ENCODE results near the gene CRYL1. TPM values are rescaled to one million over a fixed set of nuclear protein-coding genes. Genes with fewer than 3 reads are reported as not detected.

The CRYL1 gene
- total and polyA plus RNA-seq, 2 of the 13 experiments (the other 11 are each of a cell fraction or from before 2014, with no cell fraction given): 57.2 to 115 TPM

DNA sequence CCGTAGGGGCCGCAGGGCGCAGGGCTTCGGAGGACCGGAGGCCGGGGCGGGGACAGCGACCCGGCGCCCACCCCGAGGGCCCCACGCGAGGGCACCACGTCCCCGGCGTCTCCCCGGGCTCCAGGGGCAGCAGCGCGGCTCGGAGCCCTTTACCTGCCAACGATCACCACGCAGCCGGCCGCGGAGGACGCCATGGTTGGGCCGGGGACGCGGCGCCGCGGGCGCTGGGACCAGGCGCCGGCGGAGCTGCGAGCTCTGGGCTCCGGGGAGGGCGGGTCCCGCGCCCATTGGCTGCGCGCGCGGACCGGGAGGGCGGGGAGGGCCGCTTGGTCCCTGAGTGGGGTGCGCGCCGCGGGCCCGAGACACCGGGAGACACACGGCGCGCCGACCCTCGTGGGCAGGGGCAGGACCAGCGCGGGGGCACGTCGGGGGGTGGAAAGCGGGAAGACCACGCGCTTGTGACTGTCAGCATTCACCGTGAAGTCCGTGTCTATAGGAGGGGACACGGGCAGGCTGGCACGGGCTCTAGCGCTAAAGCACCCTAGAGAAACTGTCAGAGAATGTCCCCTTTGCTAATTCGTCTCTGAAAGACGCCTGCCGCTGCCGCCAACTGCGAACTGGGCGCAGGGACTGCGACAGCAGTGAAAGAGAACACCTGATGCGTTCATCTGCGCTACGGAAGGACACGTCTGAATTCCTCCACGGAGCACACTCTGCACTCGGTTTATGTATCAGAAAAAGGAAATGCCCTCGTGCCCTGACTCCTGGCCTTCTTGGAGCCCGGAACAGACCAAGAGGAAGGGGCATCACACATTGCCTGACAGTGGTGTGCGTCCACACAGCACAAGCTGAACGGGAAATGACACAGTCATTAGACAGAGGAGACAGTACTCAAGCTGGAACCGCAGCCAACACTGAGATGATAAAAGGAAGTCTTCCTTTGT is at the start of gene CRYL1 (continued):
- no peak for TF ChIP-seq CAMTA2 (CRISPR knock-in tag; IDR thresholded peaks at IDR 0.05; ENCODE audit: borderline replicate concordance)
- TF ChIP-seq ZC3H13 (CRISPR knock-in tag; IDR thresholded peaks at IDR 0.05): peak; percentile 58; the same call in 1 of the 2 replicates
- peak; percentile 51; the same call in 1 of the 2 replicates for TF ChIP-seq FOXJ3 (CRISPR knock-in tag; IDR thresholded peaks at IDR 0.05; ENCODE audit: borderline replicate concordance)
- no peak for TF ChIP-seq CBX5 (CRISPR knock-in tag; IDR thresholded peaks at IDR 0.05; ENCODE audit: borderline replicate concordance)
- TF ChIP-seq U2AF2 (IDR thresholded peaks at IDR 0.05; ENCODE audit: low read depth, low read length): no peak
- TF ChIP-seq GZF1 (CRISPR knock-in tag; IDR thresholded peaks at IDR 0.05): no peak
- TF ChIP-seq, protein P1, sequence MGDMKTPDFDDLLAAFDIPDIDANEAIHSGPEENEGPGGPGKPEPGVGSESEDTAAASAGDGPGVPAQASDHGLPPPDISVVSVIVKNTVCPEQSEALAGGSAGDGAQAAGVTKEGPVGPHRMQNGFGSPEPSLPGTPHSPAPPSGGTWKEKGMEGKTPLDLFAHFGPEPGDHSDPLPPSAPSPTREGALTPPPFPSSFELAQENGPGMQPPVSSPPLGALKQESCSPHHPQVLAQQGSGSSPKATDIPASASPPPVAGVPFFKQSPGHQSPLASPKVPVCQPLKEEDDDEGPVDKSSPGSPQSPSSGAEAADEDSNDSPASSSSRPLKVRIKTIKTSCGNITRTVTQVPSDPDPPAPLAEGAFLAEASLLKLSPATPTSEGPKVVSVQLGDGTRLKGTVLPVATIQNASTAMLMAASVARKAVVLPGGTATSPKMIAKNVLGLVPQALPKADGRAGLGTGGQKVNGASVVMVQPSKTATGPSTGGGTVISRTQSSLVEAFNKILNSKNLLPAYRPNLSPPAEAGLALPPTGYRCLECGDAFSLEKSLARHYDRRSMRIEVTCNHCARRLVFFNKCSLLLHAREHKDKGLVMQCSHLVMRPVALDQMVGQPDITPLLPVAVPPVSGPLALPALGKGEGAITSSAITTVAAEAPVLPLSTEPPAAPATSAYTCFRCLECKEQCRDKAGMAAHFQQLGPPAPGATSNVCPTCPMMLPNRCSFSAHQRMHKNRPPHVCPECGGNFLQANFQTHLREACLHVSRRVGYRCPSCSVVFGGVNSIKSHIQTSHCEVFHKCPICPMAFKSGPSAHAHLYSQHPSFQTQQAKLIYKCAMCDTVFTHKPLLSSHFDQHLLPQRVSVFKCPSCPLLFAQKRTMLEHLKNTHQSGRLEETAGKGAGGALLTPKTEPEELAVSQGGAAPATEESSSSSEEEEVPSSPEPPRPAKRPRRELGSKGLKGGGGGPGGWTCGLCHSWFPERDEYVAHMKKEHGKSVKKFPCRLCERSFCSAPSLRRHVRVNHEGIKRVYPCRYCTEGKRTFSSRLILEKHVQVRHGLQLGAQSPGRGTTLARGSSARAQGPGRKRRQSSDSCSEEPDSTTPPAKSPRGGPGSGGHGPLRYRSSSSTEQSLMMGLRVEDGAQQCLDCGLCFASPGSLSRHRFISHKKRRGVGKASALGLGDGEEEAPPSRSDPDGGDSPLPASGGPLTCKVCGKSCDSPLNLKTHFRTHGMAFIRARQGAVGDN (CRISPR knock-in tag; IDR thresholded peaks at IDR 0.05): peak; percentile 90
- no peak for TF ChIP-seq CHD4 (IDR thresholded peaks at IDR 0.05; ENCODE audit: borderline replicate concordance, low read length)
- no peak for TF ChIP-seq THAP7 (CRISPR knock-in tag; IDR thresholded peaks at IDR 0.05)
- TF ChIP-seq FOXA1 (IDR thresholded peaks at IDR 0.05): no peak
- no peak for TF ChIP-seq FOXA1 (CRISPR knock-in tag; IDR thresholded peaks at IDR 0.05)
- TF ChIP-seq ZBTB1 (CRISPR knock-in tag; IDR thresholded peaks at IDR 0.05; ENCODE audit: borderline replicate concordance): no peak
- TF ChIP-seq ZFP1 (CRISPR knock-in tag; IDR thresholded peaks at IDR 0.05): no peak
- no peak for TF ChIP-seq ZBTB34 (CRISPR knock-in tag; IDR thresholded peaks at IDR 0.05)
- no peak for TF ChIP-seq GTF2F1 (IDR thresholded peaks at IDR 0.05; ENCODE audit: low read length)
- TF ChIP-seq PITX1 (CRISPR knock-in tag; IDR thresholded peaks at IDR 0.05): no peak
- TF ChIP-seq CCAR2 (optimal IDR thresholded peaks at IDR 0.05; ENCODE audit: low read depth, low read length): no peak
- no peak for TF ChIP-seq ZNF160 (CRISPR knock-in tag; IDR thresholded peaks at IDR 0.05)
- TF ChIP-seq ZNF614 (CRISPR knock-in tag; IDR thresholded peaks at IDR 0.05; ENCODE audit: borderline replicate concordance): no peak
- TF ChIP-seq ELF4 (CRISPR knock-in tag; IDR thresholded peaks at IDR 0.05; ENCODE audit: borderline replicate concordance): no peak
- TF ChIP-seq MIER2 (CRISPR knock-in tag; IDR thresholded peaks at IDR 0.05): no peak
- no peak for TF ChIP-seq SOX13 (IDR thresholded peaks at IDR 0.05)
- 0 out of 4 replicates have a peak, but pooled peaks of 1 of the 2 experiments have one; percentile 8 for TF ChIP-seq SOX13 (CRISPR knock-in tag; conservative IDR thresholded peaks at IDR 0.05 in 1 of 2, IDR thresholded peaks at IDR 0.05 in 1 of 2)
- peak; percentile 85 for TF ChIP-seq ZFY (CRISPR knock-in tag; IDR thresholded peaks at IDR 0.05)
- TF ChIP-seq RXRA (CRISPR knock-in tag; IDR thresholded peaks at IDR 0.05): no peak
- TF ChIP-seq ZNF468 (CRISPR knock-in tag; IDR thresholded peaks at IDR 0.05): no peak

All from HepG2 (cell line).